Stimulated activated CD4-positive, alpha-beta T cell treated with anti-CD3 and anti-CD28 coated beads, Interleukin-4, amount 100 ng/mL, for 48 hours (primary cell): ENCODE measurements around the gene TMED6.
"Not testable (repeated sequence)": the region's sequence is repeated elsewhere in the genome, so short reads cannot be mapped to it uniquely, and the experiment has no call there.

ENCODE experiments used
- DNase-seq, 2 donors: peaks; one replicate each; pipeline ENCODE4 v3.0.0-alpha.2; 2020; ENCODE audit warnings: low read depth in 2 of 2

The TMED6 gene

GRCh38 chr16:69301861-69302260 lies 49.7 kb downstream of the TMED6 start:
- no peak for DNase-seq

- no peak for DNase-seq
These were observed 50.4 kb downstream of the TMED6 start for GRCh38 chr16:69301187-69301586.

GRCh38 chr16:69298261-69298660 lies 53.3 kb downstream of the TMED6 start:
- no peak for DNase-seq

GRCh38 chr16:69296771-69297170 lies 54.8 kb downstream of the TMED6 start:
- DNase-seq = not testable (repeated sequence)

GRCh38 chr16:69294051-69294450 lies 57.5 kb downstream of the TMED6 start:
- DNase-seq = no peak

- no peak for DNase-seq
These were observed 58.2 kb downstream of the TMED6 start for GRCh38 chr16:69293401-69293800.
